Heart right ventricle (tissue), 16 donors: ENCODE data around the gene SLC17A5. TPM values are rescaled to one million over a fixed set of nuclear protein-coding genes. Genes with fewer than 3 reads are reported as not detected.

Experiments used
- ATAC-seq, 8 donors: fragments of 200-7000 bp; cut with Tn5 transposase; one replicate each; pipeline ENCODE4 v1.9.1; 2020; ENCODE audit warnings: mild to moderate bottlenecking in 8 of 8, moderate library complexity in 8 of 8, moderate number of reproducible peaks in 1 of 8
- DNase-seq, 2 donors: peaks; one replicate each; pipeline ENCODE4 v3.0.0-alpha.2; 2020
- H3K27ac ChIP-seq, 10 donors: fragments of 200-600 bp; sonication (generic) in 2 of 10; one replicate each; pipeline versions ENCODE4 v1.5.0 to v1.8.0; 2020 to 2022; ENCODE audit warnings: mild to moderate bottlenecking in 3 of 10
- H3K27me3 ChIP-seq, 7 donors: fragments of 200-600 bp; one replicate each; pipeline ENCODE4 v1.8.0; 2021 to 2022; ENCODE audit warnings: mild to moderate bottlenecking in 2 of 7
- H3K36me3 ChIP-seq, 9 donors: fragments of 200-600 bp; sonication (generic) in 1 of 9; one replicate each; pipeline versions ENCODE4 v1.5.0 to v1.8.0; 2020 to 2022; ENCODE audit warnings: mild to moderate bottlenecking in 2 of 9
- H3K4me1 ChIP-seq, 9 donors: fragments of 200-600 bp; sonication (generic) in 1 of 9; one replicate each; pipeline versions ENCODE4 v1.5.0 to v1.8.0; 2020 to 2022; ENCODE audit warnings: mild to moderate bottlenecking in 4 of 9
- H3K4me3 ChIP-seq, 10 donors: fragments of 200-600 bp; sonication (generic) in 2 of 10; one replicate each; pipeline versions ENCODE4 v1.5.0 to v1.8.0; 2020 to 2022; ENCODE audit warnings: mild to moderate bottlenecking in 7 of 10, moderate library complexity in 2 of 10
- H3K9me3 ChIP-seq, 11 donors: fragments of 200-600 bp in 10 of 11; sonication (generic) in 2 of 11; one replicate each; pipeline versions ENCODE4 v1.5.0 to v1.8.0; 2013 to 2022; ENCODE audit warnings: mild to moderate bottlenecking in 2 of 11, control low read depth in 1 of 11, moderate library complexity in 1 of 11
- CTCF ChIP-seq, 9 donors: fragments of 200-600 bp; sonication (generic) in 2 of 9; IDR thresholded peaks; one replicate each; pipeline versions ENCODE4 v1.5.0 to v1.8.0; 2021 to 2022; ENCODE audit warnings: antibody characterized with exemption in 9 of 9, mild to moderate bottlenecking in 5 of 9, moderate library complexity in 1 of 9
- WGBS, 2 donors: extraction: QIAGEN DNeasy Blood & Tissue Kit; methylation state at CpG; one replicate each; pipeline ENCODE4 v1.1.7; 2013; ENCODE audit warnings: inconsistent platforms in 1 of 2; 5-methylcytosine and 5-hydroxymethylcytosine counted together
- intact Hi-C, 10 donors: fragments of 100-400 bp; cut with DNase I; formaldehyde crosslinking; loops; one replicate each; pipeline versions ENCODE4 v1.11.1 to v1.14.2; 2022
- polyA plus RNA-seq, 2 donors: library from polyadenylated mRNA; stranded (reverse); fragments of 200-250 nt; gene quantifications; one replicate each; pipeline ENCODE4 v1.2.3, GENCODE V29; 2013
- total RNA-seq, 10 donors: library from RNA; stranded (reverse); fragmentation: NEBNext Ultra II Directional in 3 of 10; extraction: Animal tissue kit (Norgen Biotek cat#: 25700) in 3 of 10; gene quantifications; one replicate each; pipeline versions ENCODE4 v1.2.1 to v1.2.4, GENCODE V29; 2021 to 2023
- donor health status: Arrhythmogenic right ventricular cardiomyopathy.
- donor health status: ischemic (EF 13 %, LVEDD 7.1; RV severe dilation, severe dysfunction).
- donor health status: healthy with polysubstance abuse.
- donor health status: DM: no; HTN: yes; CAD: no.
- donor health status: DM: no; HTN: no; CAD: no.
- donor health status: ischemic (EF 25% LVEDD 6.9; RV normal size, moderate dysfunction).
- donor health status: ischemic (EF 25% LVEDD 5.7; RV mildly dilated, moderate dysfunction).
- donor health status: healthy.
- donor health status: DM: yes; HTN: yes; CAD: no.
- donor health status: Ischemic cardiomyopathy.
- donor health status: ischemic (EF 35%, LVEDD 5.7; RV mildly dilated, moderate dysfunction).
- donor health status: nonischemic (EF 11% LVEDD 7.7; RV severe dilation, severe dysfunction).
- donor health status: DM: yes; HTN: yes; CAD: no.
- donor health status: PGD.
- donor health status: ischemic (EF 29% LVEDD 5.4; RV normal size, mild dysfunction).
- donor health status: nonischemic (EF 23%, LVEDD 6.1; RV moderate dilation, normal function).

The SLC17A5 gene
- total and polyA plus RNA-seq, 12 donors = 1.9 to 7.6 (median 4.7) TPM

- no peaks in the 10 kb centered on the region for H3K36me3 ChIP-seq
- no peak overlapping the region for H3K27ac ChIP-seq
- DNase-seq (no peak), ATAC-seq (no peak)
- intact Hi-C loops = no loop called here
- H3K9me3 ChIP-seq = no peaks in the 10 kb centered on the region
- no peak overlapping the region for H3K4me3 ChIP-seq
- no peaks in the 10 kb centered on the region for H3K27me3 ChIP-seq
- no peak for TF ChIP-seq CTCF (IDR thresholded peaks at IDR 0.05)
- H3K4me1 ChIP-seq = no peaks in the 10 kb centered on the region
- WGBS, 2 donors = 86 to 89% methylated on average over 1 of the region's 1 CpG
Measured at GRCh38 chr6:73547036-73547435, 106.8 kb downstream of the SLC17A5 start.

Other genes starting within 250 kb of the SLC17A5 start
- 1 to 10 TPM in 7 of 10 donors, under 1 TPM in 3; 0.62 to 4.1 (median 1.1) TPM for gene CGAS, start 201.7 kb downstream of the SLC17A5 start, total RNA-seq
- gene CGAS, start 201.7 kb downstream of the SLC17A5 start, polyA plus RNA-seq = 1 to 10 TPM in 1 of 2 donors, under 1 TPM in 1; 0.46 to 1.0 TPM
- gene MTO1, start 192.3 kb downstream of the SLC17A5 start, total RNA-seq = 10 to 100 TPM; 22.0 to 34.2 (median 28.2) TPM
- 10 to 100 TPM; 14.4 to 15.7 TPM for gene MTO1, start 192.3 kb downstream of the SLC17A5 start, polyA plus RNA-seq
- 1,000 to 10,000 TPM in 9 of 10 donors, 100 to 1,000 TPM in 1; 988 to 2,538 (median 1,481) TPM for gene EEF1A1, start 133.0 kb downstream of the SLC17A5 start, total RNA-seq
- gene EEF1A1, start 133.0 kb downstream of the SLC17A5 start, polyA plus RNA-seq = 1,000 to 10,000 TPM; 1,651 to 3,224 TPM
- gene CD109, start 42.2 kb upstream of the SLC17A5 start, total RNA-seq = 10 to 100 TPM in 5 of 10 donors, 1 to 10 TPM in 5; 5.8 to 15.4 (median 10.2) TPM
- 1 to 10 TPM; 2.3 to 3.1 TPM for gene CD109, start 42.2 kb upstream of the SLC17A5 start, polyA plus RNA-seq